Type B pancreatic cell (in vitro differentiated cells): Measurements from ENCODE around the gene CIAO2B. TPM values are rescaled to one million over a fixed set of nuclear protein-coding genes. Genes with fewer than 3 reads are reported as not detected.

ENCODE experiments used
- DNase-seq: peaks from one replicate; pipeline ENCODE4 v3.0.0; 2021; ENCODE audit warnings: mixed read lengths; ENCODE audit not compliant: unreplicated experiment; ENCODE audit errors: extremely low spot score
- H3K27ac Mint-ChIP-seq: 2 replicates; pipeline ENCODE4 v1.8.0; 2021; ENCODE audit warnings: mild to moderate bottlenecking, mixed read lengths
- H3K27me3 Mint-ChIP-seq: 2 replicates; pipeline ENCODE4 v1.8.0; 2021; ENCODE audit warnings: mixed read lengths
- H3K36me3 Mint-ChIP-seq: 2 replicates; pipeline ENCODE4 v1.8.0; 2021; ENCODE audit warnings: mixed read lengths
- H3K4me1 Mint-ChIP-seq: one replicate; pipeline ENCODE4 v1.8.0; 2021; ENCODE audit warnings: mixed read lengths; ENCODE audit not compliant: unreplicated experiment
- H3K4me3 Mint-ChIP-seq: 2 replicates; pipeline ENCODE4 v1.8.0; 2021; ENCODE audit warnings: mild to moderate bottlenecking, mixed read lengths
- H3K9me3 Mint-ChIP-seq: 2 replicates; pipeline ENCODE4 v1.8.0; 2021; ENCODE audit warnings: mixed read lengths
- CTCF ChIP-seq: fragments of 200-600 bp; sonication (generic); conservative IDR thresholded peaks from 2 replicates; pipeline ENCODE4 v1.5.0; 2021; ENCODE audit warnings: antibody characterized with exemption, mild to moderate bottlenecking
- total RNA-seq: library from RNA; stranded (reverse); gene quantifications from 2 replicates; pipeline ENCODE4 v1.2.1, GENCODE V29; 2021; ENCODE audit warnings: low replicate concordance

The CIAO2B gene
- total RNA-seq, 1 donor from 2014 or later = 71.3 TPM

- Mint-ChIP-seq H3K36me3 (peaks cover 4% of the 10 kb centered on the region), H3K27me3 (peaks cover 6% of the 10 kb centered on the region), H3K4me3 (no peak overlapping the region), H3K27ac (no peak overlapping the region), H3K9me3 (no peaks in the 10 kb centered on the region), H3K4me1 (peaks cover 5% of the 10 kb centered on the region)
- no peak for TF ChIP-seq CTCF
- DNase-seq = no peak
These were observed 9.8 kb upstream of the CIAO2B start for GRCh38 chr16:66944054-66944441.

GRCh38 chr16:66943426-66944053 is 9.3 kb upstream of the CIAO2B start:
- no peaks in the 10 kb centered on the region for H3K9me3 Mint-ChIP-seq
- no peak overlapping the region for H3K27ac Mint-ChIP-seq
- TF ChIP-seq CTCF = no peak
- H3K27me3 Mint-ChIP-seq = peaks cover 5% of the 10 kb centered on the region
- peaks cover 4% of the 10 kb centered on the region for H3K36me3 Mint-ChIP-seq
- peaks cover 5% of the 10 kb centered on the region for H3K4me1 Mint-ChIP-seq
- DNase-seq = no peak
- no peak overlapping the region for H3K4me3 Mint-ChIP-seq

- Mint-ChIP-seq H3K4me1 (peaks cover 5% of the 10 kb centered on the region), H3K36me3 (peaks cover 4% of the 10 kb centered on the region), H3K4me3 (no peak overlapping the region), H3K27me3 (peaks cover 5% of the 10 kb centered on the region), H3K9me3 (no peaks in the 10 kb centered on the region), H3K27ac (no peak overlapping the region)
- DNase-seq = no peak
- TF ChIP-seq CTCF = no peak
These were observed 8.8 kb upstream of the CIAO2B start for GRCh38 chr16:66942981-66943380.

GRCh38 chr16:66940236-66940635 is 6.0 kb upstream of the CIAO2B start:
- no peaks in the 10 kb centered on the region for H3K9me3 Mint-ChIP-seq
- no peak overlapping the region for H3K27ac Mint-ChIP-seq
- DNase-seq = no peak
- no peaks in the 10 kb centered on the region for H3K27me3 Mint-ChIP-seq
- peaks cover 13% of the 10 kb centered on the region for H3K4me1 Mint-ChIP-seq
- TF ChIP-seq CTCF = no peak
- H3K4me3 Mint-ChIP-seq = no peak overlapping the region
- peaks cover 8% of the 10 kb centered on the region for H3K36me3 Mint-ChIP-seq

- H3K4me1 Mint-ChIP-seq = peaks cover 13% of the 10 kb centered on the region
- peaks cover 8% of the 10 kb centered on the region for H3K36me3 Mint-ChIP-seq
- H3K27ac Mint-ChIP-seq = no peak overlapping the region
- TF ChIP-seq CTCF = no peak
- no peak for DNase-seq
- H3K9me3 Mint-ChIP-seq = no peaks in the 10 kb centered on the region
- no peaks in the 10 kb centered on the region for H3K27me3 Mint-ChIP-seq
- H3K4me3 Mint-ChIP-seq = no peak overlapping the region
These were observed 5.2 kb upstream of the CIAO2B start for GRCh38 chr16:66939366-66939765.
